OCI-LY7 (cell line): ENCODE measurements around the gene SIK2.

Experiments
- CTCF ChIP-seq: fragments of 200-600 bp; sonication (generic); conservative IDR thresholded peaks from 2 replicates; pipeline ENCODE4 v1.5.1; 2014; ENCODE audit warnings: mild to moderate bottlenecking, antibody characterized with exemption, low read length, moderate library complexity, mixed read lengths
- EZH2phosphoT487 ChIP-seq: fragments of 200-600 bp; sonication (generic); IDR thresholded peaks from 2 replicates; pipeline ENCODE4 v1.6.1; 2018; ENCODE audit warnings: low read depth, borderline replicate concordance, mild to moderate bottlenecking, mixed run types, antibody characterized with exemption, low read length, moderate library complexity, mixed read lengths

- no peak for TF ChIP-seq CTCF
- no peak for TF ChIP-seq EZH2phosphoT487
These were observed 117.1 kb downstream of the SIK2 start for GRCh38 chr11:111719379-111719778.
